ENCODE data around the gene FAM184B. TPM values are rescaled to one million over a fixed set of nuclear protein-coding genes. Genes with fewer than 3 reads are reported as not detected.

Gene FAM184B
- polyA plus RNA-seq, 3 donors, result not detected

DNA sequence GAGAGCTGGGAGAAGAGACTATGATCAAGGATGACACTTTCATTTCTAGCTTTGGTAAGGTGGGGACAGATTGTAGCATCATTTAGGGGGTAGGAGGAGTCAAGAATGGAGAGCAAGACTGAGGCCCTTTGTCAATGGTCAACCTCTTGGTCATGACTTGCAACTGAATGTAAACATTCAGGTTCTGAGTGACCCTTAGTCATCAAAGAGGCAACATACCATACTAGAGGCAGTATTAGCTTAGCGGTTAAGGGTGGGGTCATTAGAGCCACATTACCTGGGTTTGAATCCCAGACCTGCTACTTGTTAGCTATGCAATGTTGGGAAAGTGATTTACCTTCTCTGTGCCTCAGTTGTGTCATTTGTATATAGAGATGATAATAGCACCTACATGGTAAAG lies 90.5 kb downstream of the FAM184B start:
- H3K36me3 ChIP-seq (replicated peaks in 1 of 2; ENCODE audit: control insufficient read depth in 1 of 2, insufficient read depth in 2 of 2, low read length in 2 of 2), result no peaks in the 10 kb centered on the region

DNA sequence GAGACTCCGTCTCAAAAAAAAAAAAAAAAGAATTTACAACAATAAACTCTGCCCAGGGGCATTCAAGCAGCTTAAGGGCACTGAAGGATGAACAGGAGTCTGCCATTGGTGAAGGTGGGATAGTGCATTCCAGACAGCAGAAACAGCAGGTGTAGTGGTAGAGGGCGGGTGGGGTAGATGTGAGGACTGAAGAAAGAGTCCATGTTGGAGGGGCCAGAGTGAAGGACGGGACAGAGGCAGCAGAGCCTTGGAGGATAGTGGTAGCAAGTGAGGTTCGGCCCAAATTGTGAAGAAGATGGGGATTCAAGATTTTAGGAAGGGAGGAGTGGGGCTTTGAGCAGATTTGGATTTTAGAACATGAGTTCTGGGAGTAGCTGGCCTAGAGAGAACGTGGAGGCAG lies 91.3 kb downstream of the FAM184B start:
- DNase-seq, result no peak
- TF ChIP-seq, protein P1, sequence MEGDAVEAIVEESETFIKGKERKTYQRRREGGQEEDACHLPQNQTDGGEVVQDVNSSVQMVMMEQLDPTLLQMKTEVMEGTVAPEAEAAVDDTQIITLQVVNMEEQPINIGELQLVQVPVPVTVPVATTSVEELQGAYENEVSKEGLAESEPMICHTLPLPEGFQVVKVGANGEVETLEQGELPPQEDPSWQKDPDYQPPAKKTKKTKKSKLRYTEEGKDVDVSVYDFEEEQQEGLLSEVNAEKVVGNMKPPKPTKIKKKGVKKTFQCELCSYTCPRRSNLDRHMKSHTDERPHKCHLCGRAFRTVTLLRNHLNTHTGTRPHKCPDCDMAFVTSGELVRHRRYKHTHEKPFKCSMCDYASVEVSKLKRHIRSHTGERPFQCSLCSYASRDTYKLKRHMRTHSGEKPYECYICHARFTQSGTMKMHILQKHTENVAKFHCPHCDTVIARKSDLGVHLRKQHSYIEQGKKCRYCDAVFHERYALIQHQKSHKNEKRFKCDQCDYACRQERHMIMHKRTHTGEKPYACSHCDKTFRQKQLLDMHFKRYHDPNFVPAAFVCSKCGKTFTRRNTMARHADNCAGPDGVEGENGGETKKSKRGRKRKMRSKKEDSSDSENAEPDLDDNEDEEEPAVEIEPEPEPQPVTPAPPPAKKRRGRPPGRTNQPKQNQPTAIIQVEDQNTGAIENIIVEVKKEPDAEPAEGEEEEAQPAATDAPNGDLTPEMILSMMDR (IDR thresholded peaks at IDR 0.05), result no peak
- Histone ChIP-seq H3K27ac (ENCODE audit: low read depth in 1 of 2, low read length in 2 of 2) (no peak overlapping the region), H3K4me3 (replicated peaks in 1 of 3; ENCODE audit: low read depth in 2 of 3, low read length in 3 of 3) (no peak overlapping the region), H3K79me2 (ENCODE audit: insufficient read depth, low read length) (no peaks in the 10 kb centered on the region), H3K36me3 (replicated peaks in 1 of 2; ENCODE audit: control insufficient read depth in 1 of 2, insufficient read depth in 2 of 2, low read length in 2 of 2) (no peaks in the 10 kb centered on the region), H3K27me3 (ENCODE audit: control insufficient read depth in 2 of 2, insufficient read depth in 2 of 2, low read length in 2 of 2) (no peaks in the 10 kb centered on the region), H3K4me2 (replicated peaks; ENCODE audit: extremely low read depth, low read length, poor library complexity, severe bottlenecking) (no peak overlapping the region), H2AFZ (ENCODE audit: insufficient read depth, low read depth, low read length, poor library complexity, severe bottlenecking) (no peak overlapping the region), H3K9me3 (replicated peaks in 1 of 2; ENCODE audit: control insufficient read depth in 1 of 2, insufficient read depth in 1 of 2, low read length in 2 of 2) (no peaks in the 10 kb centered on the region), H3K9ac (ENCODE audit: insufficient read depth, low read length, poor library complexity, severe bottlenecking) (no peak overlapping the region), H3K4me1 (ENCODE audit: control insufficient read depth in 1 of 2, insufficient read depth in 2 of 2, low read length in 2 of 2) (no peaks in the 10 kb centered on the region), H4K20me1 (ENCODE audit: insufficient read depth, low read length) (no peaks in the 10 kb centered on the region)
- Mint-ChIP-seq H3K9me3 (peaks cover 0 to 8% (median 0%) of the 10 kb centered on the region in 7 donors), H3K4me3 (no peak overlapping the region), H3K4me1 (no peaks in the 10 kb centered on the region), H3K27me3 (ENCODE audit: low read depth in 3 of 3) (peaks cover 0 to 5% (median 1%) of the 10 kb centered on the region in 3 donors), H3K36me3 (no peaks in the 10 kb centered on the region), H3K27ac (no peak overlapping the region)
- 94% methylated on average over 3 of the region's 5 CpGs for WGBS (ENCODE audit: insufficient coverage)
- intact Hi-C loops (cut with micrococcal nuclease), result no loop called here

More for the DNA sequence above, 90.5 kb downstream of the FAM184B start:
- H2AFZ ChIP-seq (ENCODE audit: insufficient read depth, low read depth, low read length, poor library complexity, severe bottlenecking), result no peak overlapping the region
- Mint-ChIP-seq H3K27ac (no peak overlapping the region), H3K27me3 (ENCODE audit: low read depth in 3 of 3) (peaks cover 0 to 5% (median 1%) of the 10 kb centered on the region in 3 donors), H3K4me1 (no peaks in the 10 kb centered on the region), H3K9me3 (peaks cover 0 to 8% (median 0%) of the 10 kb centered on the region in 7 donors), H3K4me3 (no peak overlapping the region), H3K36me3 (no peaks in the 10 kb centered on the region)
- no peak overlapping the region for H3K4me2 ChIP-seq (replicated peaks; ENCODE audit: extremely low read depth, low read length, poor library complexity, severe bottlenecking)
- 100% methylated on average over 1 of the region's 1 CpG for WGBS (ENCODE audit: insufficient coverage)
- TF ChIP-seq, protein P1 (IDR thresholded peaks at IDR 0.05), result no peak
- no peaks in the 10 kb centered on the region for H3K27me3 ChIP-seq (ENCODE audit: control insufficient read depth in 2 of 2, insufficient read depth in 2 of 2, low read length in 2 of 2)
- no peaks in the 10 kb centered on the region for H3K4me1 ChIP-seq (ENCODE audit: control insufficient read depth in 1 of 2, insufficient read depth in 2 of 2, low read length in 2 of 2)
- no peaks in the 10 kb centered on the region for H4K20me1 ChIP-seq (ENCODE audit: insufficient read depth, low read length)
- no peaks in the 10 kb centered on the region for H3K9me3 ChIP-seq (replicated peaks in 1 of 2; ENCODE audit: control insufficient read depth in 1 of 2, insufficient read depth in 1 of 2, low read length in 2 of 2)
- no peaks in the 10 kb centered on the region for H3K79me2 ChIP-seq (ENCODE audit: insufficient read depth, low read length)
- H3K9ac ChIP-seq (ENCODE audit: insufficient read depth, low read length, poor library complexity, severe bottlenecking), result no peak overlapping the region
- DNase-seq, result no peak
- H3K27ac ChIP-seq (ENCODE audit: low read depth in 1 of 2, low read length in 2 of 2), result no peak overlapping the region
- no peak overlapping the region for H3K4me3 ChIP-seq (replicated peaks in 1 of 3; ENCODE audit: low read depth in 2 of 3, low read length in 3 of 3)
- intact Hi-C loops (cut with micrococcal nuclease), result no loop called here

Measured in CD14-positive monocyte (primary cell).